ENCODE data around the gene PCSK2.

Gene PCSK2

GRCh38 chr20:17334932-17335331 lies 108.1 kb downstream of the PCSK2 start:
- DNase-seq (ENCODE audit: low read depth) = no peak

DNA sequence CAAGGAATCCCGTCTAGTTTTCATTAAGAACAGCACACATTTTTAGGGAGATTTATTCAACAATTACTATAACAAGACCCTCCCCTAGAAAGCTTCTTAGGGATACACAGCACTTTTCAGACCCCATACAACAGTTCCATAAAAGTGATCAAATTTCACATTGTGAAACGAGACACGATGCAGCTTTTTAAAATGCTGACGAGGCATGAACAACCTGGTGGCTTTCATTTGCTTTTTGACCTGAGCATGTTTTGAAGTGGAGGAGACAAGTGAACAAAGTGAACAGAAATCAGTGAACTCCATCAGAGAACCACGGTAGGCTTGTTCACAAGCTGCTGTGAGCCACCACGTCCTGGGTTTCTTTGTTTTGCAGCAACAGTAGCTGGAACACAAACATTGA lies 112.2 kb downstream of the PCSK2 start:
- no peak for DNase-seq (ENCODE audit: low read depth)

DNA sequence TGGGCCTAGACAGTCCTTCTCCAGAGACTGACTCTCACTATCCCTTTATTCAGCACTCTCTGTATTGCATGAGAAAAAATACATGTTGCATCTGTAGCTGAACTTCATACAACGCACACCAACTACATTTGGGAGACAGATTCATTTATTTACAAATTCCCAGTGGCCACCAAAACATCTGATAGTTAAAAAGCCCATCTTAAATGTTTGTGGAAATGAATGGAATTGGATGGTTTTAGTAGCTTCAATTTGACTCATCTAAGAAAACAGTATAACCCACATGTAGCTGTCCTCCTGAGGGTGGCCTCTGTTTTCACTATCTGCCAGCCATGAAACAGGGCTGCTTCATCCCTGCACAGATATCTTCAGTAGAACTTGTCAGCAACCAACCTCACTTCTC lies 116.3 kb downstream of the PCSK2 start:
- no peak for DNase-seq (ENCODE audit: low read depth)

DNA sequence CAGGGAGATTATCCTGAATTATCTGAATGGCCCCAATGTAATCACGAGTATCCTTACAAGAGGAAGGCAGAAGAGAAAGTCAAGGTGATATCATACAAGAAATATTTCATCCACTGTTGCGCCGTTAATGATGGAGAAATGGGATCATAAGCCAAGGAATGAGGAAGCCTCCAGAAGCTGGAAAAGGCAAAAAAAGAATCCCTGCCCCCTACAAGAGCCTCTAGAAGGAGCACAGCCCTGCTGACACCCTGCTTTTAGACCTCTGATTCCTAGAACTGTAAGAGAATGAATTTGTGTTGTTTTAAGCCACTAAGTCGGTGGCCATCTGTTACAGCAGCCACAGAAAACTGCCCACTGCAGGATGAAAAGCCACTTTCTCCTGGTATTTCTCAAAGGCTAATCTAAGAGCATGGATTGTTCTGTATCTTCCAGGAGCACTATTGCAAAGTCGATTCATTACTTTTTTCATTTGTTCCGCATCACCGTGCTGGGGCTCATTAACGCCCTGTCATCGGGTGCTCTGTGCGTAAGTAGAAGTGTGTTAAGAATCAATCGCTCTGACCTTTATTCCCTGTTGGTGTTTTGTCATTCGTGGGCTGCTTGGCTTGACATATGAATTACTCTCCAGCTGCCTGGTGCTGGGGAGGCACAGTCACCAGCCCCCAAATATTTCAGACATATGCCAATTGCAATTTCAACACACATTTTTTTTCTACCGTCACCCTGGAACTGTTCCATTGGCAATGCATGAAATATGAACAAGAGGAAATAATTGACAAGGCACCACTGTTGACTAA lies 117.0 kb downstream of the PCSK2 start:
- no peak for DNase-seq (ENCODE audit: low read depth)

DNA sequence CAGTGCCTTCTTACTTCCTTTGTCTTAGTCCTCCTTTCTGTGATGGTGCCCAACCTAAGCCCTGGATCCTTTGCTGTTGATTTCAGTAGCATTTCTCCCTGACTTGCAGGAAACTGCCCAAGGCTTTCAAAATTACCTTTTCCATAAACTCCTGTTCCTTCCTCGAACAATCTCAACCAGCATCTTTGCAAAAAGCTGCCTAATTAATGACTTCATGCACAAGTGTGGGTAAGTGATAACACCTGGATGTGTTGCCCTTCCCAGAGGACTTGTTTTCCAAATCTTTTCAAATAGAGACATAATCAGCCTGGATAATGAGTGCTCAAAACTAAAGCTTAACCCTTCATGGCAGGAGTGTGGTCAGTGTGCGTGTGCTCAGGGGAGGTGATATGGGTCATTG lies 118.0 kb downstream of the PCSK2 start:
- DNase-seq (ENCODE audit: low read depth) = no peak

- DNase-seq (ENCODE audit: low read depth) = no peak
These were observed 118.5 kb downstream of the PCSK2 start for GRCh38 chr20:17345321-17345720.

- no peak for DNase-seq (ENCODE audit: low read depth)
These were observed 123.5 kb downstream of the PCSK2 start for GRCh38 chr20:17350321-17350720.

- DNase-seq (ENCODE audit: low read depth) = no peak
These were observed 130.4 kb downstream of the PCSK2 start for GRCh38 chr20:17357238-17357637.

GRCh38 chr20:17358854-17359253 lies 132.0 kb downstream of the PCSK2 start:
- no peak for DNase-seq (ENCODE audit: low read depth)

DNA sequence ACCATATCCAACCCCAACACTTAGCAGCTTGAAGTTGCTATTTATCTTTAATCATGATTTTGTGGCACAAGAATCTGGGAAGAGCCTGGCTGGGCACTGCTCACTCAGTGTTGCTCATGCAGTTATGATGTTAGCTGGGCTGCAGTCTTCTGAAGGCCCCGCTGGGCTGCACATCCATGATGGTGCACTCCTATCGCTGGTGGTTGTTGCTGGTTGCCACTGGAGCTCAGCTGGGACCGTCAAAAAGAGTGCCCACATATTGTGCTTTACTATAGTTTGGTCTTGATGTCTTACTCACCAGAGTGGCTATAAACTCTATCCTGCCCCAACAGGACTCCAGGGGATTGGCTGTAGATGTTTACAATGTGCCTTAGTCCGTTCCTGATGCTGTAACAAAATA lies 137.8 kb downstream of the PCSK2 start:
- no peak for DNase-seq (ENCODE audit: low read depth)

DNA sequence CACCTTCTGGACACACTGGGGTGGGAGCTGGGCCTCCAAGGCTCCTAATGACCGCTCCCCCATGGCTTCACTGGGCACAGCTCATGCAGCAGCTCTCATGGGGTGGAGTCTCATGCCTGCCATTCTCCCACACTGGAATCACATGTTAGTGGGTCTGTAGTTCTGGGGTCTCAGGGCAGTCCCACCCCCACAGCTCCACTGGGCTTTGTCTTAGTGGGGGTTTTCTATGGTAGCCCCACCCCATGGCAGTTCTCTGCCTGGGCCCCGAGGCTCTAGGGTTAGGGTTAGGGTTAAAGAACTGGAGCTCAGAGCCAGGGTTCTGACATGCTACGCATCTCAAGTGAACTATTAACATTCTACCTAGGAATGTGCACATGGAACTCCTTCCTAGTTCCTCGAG lies 139.0 kb downstream of the PCSK2 start:
- no peak for DNase-seq (ENCODE audit: low read depth)

DNA sequence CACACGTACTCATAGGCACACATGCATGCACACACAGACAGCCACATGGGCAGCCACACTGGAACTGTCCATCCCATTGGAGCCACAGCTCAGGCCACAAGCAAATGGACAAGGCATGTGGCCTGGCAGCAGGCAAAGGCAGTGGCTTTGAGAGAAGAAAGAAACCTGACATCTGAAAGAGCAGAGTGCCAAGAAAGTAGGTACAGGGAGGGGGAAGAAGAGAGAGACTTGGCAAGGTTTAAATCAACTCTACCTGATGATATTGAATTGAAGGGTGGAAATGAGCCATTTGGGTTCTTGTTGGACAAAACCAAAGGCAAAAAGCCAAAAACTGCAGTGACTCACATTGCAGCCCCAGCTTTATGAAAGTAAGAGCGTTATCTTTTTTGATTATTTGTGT lies 142.7 kb downstream of the PCSK2 start:
- no peak for DNase-seq (ENCODE audit: low read depth)

GRCh38 chr20:17372806-17373440 lies 146.1 kb downstream of the PCSK2 start:
- DNase-seq (ENCODE audit: low read depth) = no peak

DNA sequence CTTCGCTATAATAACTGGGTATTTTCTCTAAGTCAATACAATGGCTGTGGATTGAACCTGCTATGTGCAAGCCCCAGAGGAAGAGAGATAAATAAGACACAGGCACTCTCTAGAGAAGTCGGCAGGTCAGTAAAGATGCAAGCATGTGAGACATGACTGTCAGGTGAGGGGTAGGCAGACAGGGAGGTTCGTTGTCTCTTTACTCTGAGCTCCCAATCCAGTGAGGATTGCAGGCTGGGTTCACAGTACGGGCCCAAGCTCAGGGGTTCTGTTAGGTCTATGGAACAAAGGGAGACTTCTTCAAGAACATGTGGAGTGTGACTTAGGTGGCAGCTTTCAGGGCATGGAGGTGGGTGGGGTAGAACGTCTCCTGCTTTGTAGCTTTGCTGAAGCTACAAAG lies 147.2 kb downstream of the PCSK2 start:
- no peak for DNase-seq (ENCODE audit: low read depth)

- no peak for DNase-seq (ENCODE audit: low read depth)
These were observed 149.2 kb downstream of the PCSK2 start for GRCh38 chr20:17376031-17376430.

- DNase-seq (ENCODE audit: low read depth) = no peak
These were observed 150.4 kb downstream of the PCSK2 start for GRCh38 chr20:17377231-17377630.

DNA sequence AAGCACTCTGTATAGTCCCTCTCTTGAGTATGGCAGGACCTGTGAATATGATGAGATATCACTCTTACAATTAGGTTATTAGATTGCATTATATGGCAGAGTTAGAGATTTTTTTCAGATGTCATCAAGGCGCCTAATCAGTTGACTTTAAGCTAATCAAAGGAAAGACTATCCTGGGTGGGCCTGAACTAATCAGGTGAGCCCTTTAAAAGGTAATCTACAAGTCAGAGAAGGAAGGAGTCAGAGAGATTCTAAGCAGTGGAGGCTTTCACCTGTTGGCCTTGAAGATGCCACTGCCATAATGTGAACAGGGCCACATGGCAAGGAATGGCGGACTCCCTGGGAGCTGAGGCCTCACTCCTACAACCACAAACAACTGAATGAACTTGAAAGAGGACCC lies 152.8 kb downstream of the PCSK2 start:
- no peak for DNase-seq (ENCODE audit: low read depth)

- DNase-seq (ENCODE audit: low read depth) = no peak
These were observed 154.0 kb downstream of the PCSK2 start for GRCh38 chr20:17380801-17381200.

GRCh38 chr20:17381724-17382123 lies 154.9 kb downstream of the PCSK2 start:
- no peak for DNase-seq (ENCODE audit: low read depth)

- DNase-seq (ENCODE audit: low read depth) = no peak
These were observed 159.0 kb downstream of the PCSK2 start for GRCh38 chr20:17385798-17386197.

GRCh38 chr20:17390655-17391054 lies 163.8 kb downstream of the PCSK2 start:
- no peak for DNase-seq (ENCODE audit: low read depth)

DNA sequence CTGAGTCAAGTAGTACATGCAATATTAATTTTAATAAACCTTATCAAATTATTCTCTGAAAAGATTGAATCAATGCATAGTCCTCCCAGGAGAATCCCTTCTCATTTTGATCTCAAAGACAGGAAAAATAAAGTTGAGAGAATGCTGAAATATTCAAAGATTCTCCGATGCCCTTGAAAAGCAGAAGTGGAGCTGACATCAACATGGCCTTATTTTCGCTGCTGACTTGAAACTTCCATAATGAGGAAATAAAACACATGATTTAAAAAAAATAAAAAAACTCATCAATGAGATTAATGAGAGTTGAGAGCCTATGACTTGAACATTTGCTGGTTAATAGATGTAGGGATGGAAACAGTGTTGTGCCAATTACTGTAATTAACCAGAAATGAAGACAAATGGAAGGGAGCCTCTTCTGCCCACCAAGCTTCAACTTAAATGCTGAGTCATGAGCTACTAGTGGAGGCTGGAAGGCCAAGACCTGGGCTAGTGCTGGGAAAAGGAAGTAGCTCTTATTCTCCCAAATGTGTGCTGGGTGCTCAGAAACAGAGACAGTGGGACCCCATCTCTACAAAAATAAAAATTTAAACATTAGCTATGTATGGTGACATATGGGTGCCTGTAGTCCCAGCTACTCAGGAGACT lies 164.4 kb downstream of the PCSK2 start:
- DNase-seq (ENCODE audit: low read depth) = no peak

GRCh38 chr20:17394411-17394810 lies 167.6 kb downstream of the PCSK2 start:
- no peak for DNase-seq (ENCODE audit: low read depth)
